ENCODE measurements around the gene ZNF628. TPM values are rescaled to one million over a fixed set of nuclear protein-coding genes. Genes with fewer than 3 reads are reported as not detected.
A peak's percentile ranks its signal among the peaks of the same experiment; 100 is the strongest.

Gene ZNF628
- total and polyA plus RNA-seq, 12 donors: 2.5 to 7.8 (median 4.8) TPM

DNA sequence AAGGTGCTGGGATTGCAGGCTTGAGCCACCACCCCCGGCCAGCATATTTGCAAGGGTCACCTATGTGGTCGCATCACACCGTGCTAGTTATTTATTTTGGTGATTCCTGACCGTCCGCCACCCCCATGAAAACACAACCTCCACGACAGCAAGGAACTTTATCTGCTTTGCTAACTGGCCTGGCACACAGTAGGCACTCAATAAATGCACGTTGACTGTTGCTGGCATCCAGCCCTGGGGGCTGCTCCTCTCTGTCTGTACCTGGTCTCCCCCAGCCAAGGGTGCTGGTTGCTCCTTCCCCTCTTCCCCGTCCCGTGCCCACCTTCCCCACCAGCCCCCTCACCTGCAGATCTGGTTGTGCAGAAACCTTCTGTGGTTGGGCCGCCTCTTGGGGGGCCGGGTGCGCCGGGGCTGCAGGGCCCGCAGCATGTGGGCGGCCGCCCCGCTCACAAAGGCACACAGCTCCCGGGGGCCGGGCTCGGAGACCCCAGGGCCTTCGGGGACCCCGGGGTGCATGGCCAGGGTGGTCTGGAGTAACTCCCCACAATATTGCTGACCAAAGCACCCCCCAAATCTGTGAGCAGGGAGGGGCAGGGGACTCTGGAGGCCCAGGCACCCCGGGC lies 12.3 kb upstream of the ZNF628 start:
- Histone ChIP-seq H3K4me3 (no peak overlapping the region), H3K36me3 (no peaks in the 10 kb centered on the region), H3K27me3 (no peaks in the 10 kb centered on the region), H3K27ac (no peak overlapping the region), H3K9me3 (no peaks in the 10 kb centered on the region), H3K4me1 (peaks cover 0 to 39% (median 25%) of the 10 kb centered on the region in 9 donors)
- ATAC-seq (no peak), DNase-seq (peak in 1 of 2 donors; percentile 12)
- intact Hi-C loops (cut with DNase I): loop anchor here in 1 of 10 donors (5.0 kb wide), 1 partner anchor 77 kb away; the partner anchor contains the start of gene RPL28
- TF ChIP-seq, protein P1, sequence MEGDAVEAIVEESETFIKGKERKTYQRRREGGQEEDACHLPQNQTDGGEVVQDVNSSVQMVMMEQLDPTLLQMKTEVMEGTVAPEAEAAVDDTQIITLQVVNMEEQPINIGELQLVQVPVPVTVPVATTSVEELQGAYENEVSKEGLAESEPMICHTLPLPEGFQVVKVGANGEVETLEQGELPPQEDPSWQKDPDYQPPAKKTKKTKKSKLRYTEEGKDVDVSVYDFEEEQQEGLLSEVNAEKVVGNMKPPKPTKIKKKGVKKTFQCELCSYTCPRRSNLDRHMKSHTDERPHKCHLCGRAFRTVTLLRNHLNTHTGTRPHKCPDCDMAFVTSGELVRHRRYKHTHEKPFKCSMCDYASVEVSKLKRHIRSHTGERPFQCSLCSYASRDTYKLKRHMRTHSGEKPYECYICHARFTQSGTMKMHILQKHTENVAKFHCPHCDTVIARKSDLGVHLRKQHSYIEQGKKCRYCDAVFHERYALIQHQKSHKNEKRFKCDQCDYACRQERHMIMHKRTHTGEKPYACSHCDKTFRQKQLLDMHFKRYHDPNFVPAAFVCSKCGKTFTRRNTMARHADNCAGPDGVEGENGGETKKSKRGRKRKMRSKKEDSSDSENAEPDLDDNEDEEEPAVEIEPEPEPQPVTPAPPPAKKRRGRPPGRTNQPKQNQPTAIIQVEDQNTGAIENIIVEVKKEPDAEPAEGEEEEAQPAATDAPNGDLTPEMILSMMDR (IDR thresholded peaks at IDR 0.05): no peak
- 73 to 74% methylated on average over 23 of the region's 23 CpGs for WGBS, 2 donors

DNA sequence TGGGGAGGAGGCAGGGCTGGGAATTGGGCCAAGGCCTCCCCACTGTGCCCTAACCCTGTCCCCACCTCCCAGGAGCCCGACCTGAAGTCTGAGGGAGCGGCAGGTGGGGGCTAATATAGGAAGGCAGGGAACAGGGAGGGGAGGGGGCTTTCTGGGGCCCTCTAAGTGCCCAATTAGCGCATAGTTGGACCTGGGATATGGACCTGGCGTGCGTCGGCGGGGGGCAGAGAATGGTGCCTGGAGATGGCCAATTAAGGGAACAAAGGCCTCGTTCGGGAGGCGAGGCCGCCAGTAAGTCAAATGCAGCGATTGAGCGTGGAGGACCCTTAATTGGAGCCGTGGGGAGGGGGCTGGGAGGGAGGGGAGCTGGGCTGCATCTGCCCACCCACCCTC lies 11.8 kb upstream of the ZNF628 start, which contains the start of gene C19orf85:
C19orf85 (minus strand) TSS at position 90 of the 393 bp plus-strand sequence. CDS start 197 bp downstream, outside the sequence.
- intact Hi-C loops (cut with DNase I): loop anchor here in 4 of 10 donors (5.0 kb wide), 3 partner anchors 38 to 77 kb away; partner anchors contain the start of gene RPL28 (in 1 of the 4)
- TF ChIP-seq, protein P1 (IDR thresholded peaks at IDR 0.05): no peak
- DNase-seq (no peak), ATAC-seq (no peak)
- H3K27me3 ChIP-seq: no peaks in the 10 kb centered on the region
- H3K4me3 ChIP-seq: no peak within 1 kb of the TSS
- H3K36me3 ChIP-seq: no peaks in the 10 kb centered on the region
- H3K27ac ChIP-seq: no peak within 1 kb of the TSS
- 58 to 74% methylated on average over 14 of the region's 14 CpGs for WGBS, 2 donors
- H3K4me1 ChIP-seq: peaks cover 0 to 36% (median 24%) of the 10 kb centered on the region in 9 donors
- H3K9me3 ChIP-seq: no peaks in the 10 kb centered on the region

DNA sequence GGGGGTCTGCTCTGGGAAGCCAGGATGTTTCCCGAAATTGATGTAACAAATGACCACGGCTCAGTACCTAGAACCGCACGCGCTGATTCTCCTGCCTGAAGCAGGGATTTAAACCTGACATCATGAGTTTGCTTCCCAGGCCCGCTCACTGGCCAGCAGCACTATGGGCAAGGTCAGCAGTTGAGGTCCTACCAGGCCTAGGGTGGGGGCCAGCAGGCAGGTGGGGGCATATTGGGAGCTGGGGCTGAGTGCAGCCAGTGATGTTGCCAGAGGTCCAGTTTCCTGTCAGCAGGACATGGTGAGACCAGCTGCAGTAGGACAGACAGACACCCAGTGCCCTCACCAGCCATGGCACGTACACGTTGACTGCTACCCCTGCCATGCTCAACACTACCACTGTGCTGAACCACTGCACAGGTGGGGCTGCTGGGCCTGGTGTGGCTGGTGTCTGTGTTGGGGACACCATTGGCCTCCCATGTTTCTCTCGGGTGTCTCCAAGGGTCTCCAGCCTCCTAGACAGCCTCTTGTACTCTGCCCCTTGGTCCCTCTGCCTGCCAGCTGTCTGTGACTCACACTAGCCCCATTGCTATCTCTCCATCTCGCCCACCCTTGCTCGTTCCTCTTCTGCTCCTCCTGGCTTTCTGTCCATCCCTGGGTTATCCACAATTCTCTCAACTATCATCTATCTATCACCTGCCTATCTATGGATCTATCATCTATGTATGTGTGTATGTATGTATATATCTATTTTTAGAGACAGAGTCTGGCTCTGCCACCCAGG lies 10.8 kb upstream of the ZNF628 start:
- intact Hi-C loops (cut with DNase I): loop anchor here in 6 of 10 donors (2.0 to 5.0 kb wide), 3 partner anchors 37 to 42 kb away; no protein-coding TSS in a partner anchor
- Histone ChIP-seq H3K36me3 (no peaks in the 10 kb centered on the region), H3K27ac (no peak overlapping the region), H3K27me3 (no peaks in the 10 kb centered on the region), H3K4me1 (peaks cover 0 to 26% (median 14%) of the 10 kb centered on the region in 9 donors), H3K9me3 (no peaks in the 10 kb centered on the region), H3K4me3 (no peak overlapping the region)
- 87 to 88% methylated on average over 11 of the region's 11 CpGs for WGBS, 2 donors
- peak in 1 of 2 donors; percentile 1 for DNase-seq
- ATAC-seq: no peak
- TF ChIP-seq, protein P1 (IDR thresholded peaks at IDR 0.05): no peak

DNA sequence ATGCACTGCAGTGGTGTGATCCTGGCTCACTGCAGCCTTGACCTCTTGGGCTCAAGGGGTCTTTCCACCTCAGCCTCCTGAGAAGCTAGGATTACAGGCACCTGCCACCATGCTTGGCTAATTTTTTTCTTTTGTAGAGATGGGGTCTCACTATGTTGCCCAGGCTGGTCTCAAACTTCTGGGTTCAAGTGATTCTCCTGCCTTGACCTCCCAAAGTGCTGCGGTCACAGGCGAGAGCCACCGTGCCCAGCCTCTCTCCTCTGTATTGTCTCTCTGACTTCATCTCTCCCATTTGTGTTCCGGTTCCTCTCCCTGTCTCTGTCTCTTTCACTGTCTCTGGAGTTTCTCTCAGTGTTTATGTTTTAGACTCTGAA lies 10.2 kb upstream of the ZNF628 start:
- no peak overlapping the region for H3K27ac ChIP-seq
- TF ChIP-seq, protein P1 (IDR thresholded peaks at IDR 0.05): no peak
- DNase-seq (peak in 1 of 2 donors; percentile 4), ATAC-seq (no peak)
- intact Hi-C loops (cut with DNase I): loop anchor here in 6 of 10 donors (2.0 to 5.0 kb wide), 3 partner anchors 36 to 41 kb away; no protein-coding TSS in a partner anchor
- 82 to 90% methylated on average over 4 of the region's 4 CpGs for WGBS, 2 donors
- H3K27me3 ChIP-seq: no peaks in the 10 kb centered on the region
- no peaks in the 10 kb centered on the region for H3K36me3 ChIP-seq
- H3K4me1 ChIP-seq: peaks cover 0 to 20% (median 9%) of the 10 kb centered on the region in 9 donors
- no peak overlapping the region for H3K4me3 ChIP-seq
- no peaks in the 10 kb centered on the region for H3K9me3 ChIP-seq

Measured in heart right ventricle (tissue), 16 donors.